Adipose tissue (tissue), 3 donors: ENCODE data around the gene VPS52. TPM values are rescaled to one million over a fixed set of nuclear protein-coding genes. Genes with fewer than 3 reads are reported as not detected.
A peak's percentile ranks its signal among the peaks of the same experiment; 100 is the strongest.
"Not testable (repeated sequence)": the region's sequence is repeated elsewhere in the genome, so short reads cannot be mapped to it uniquely, and the experiment has no call there.

Experiments used
- H3K27ac ChIP-seq: one replicate; pipeline ENCODE4 v1.5.1; 2013; ENCODE audit warnings: low read depth, low read length
- WGBS, 3 donors: extraction: QIAGEN DNeasy Blood & Tissue Kit; methylation state at CpG; one replicate each; pipeline ENCODE4 v1.1.7; 2013; 5-methylcytosine and 5-hydroxymethylcytosine counted together
- polyA plus RNA-seq, 3 donors: library from polyadenylated mRNA; stranded (reverse); fragments of 200-250 nt; gene quantifications; one replicate each; pipeline ENCODE4 v1.2.3, GENCODE V29; 2013
- donor health status: healthy with polysubstance abuse.
- donor health status: Bipolar disorder and iron deficiency.
- donor health status: healthy.

The VPS52 gene
- polyA plus RNA-seq, 3 donors, result 34.7 to 40.3 (median 36.9) TPM

DNA sequence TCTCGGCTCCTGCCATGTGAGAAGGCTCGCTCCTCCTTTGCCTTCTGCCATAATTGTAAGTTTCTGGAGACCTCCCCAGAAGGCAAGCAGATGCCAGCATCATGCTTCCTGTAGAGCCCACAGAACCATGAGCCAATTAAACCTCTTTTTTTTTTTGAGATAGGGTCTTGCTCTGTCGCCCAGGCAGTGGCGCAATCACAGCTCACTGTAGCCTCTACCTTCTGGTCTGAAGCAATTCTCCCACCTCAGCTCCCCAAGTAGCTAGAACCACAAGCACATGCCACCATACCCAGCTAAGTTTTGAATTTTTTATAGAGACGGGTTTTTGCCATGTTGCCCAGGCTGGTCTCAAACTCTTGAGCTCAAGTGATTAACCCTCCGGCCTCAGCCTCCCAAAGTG, 34.8 kb downstream of the VPS52 start:
- WGBS, 3 donors, result 87 to 89% (median 89%) methylated on average over 6 of the region's 6 CpGs
- no peak overlapping the region for H3K27ac ChIP-seq

DNA sequence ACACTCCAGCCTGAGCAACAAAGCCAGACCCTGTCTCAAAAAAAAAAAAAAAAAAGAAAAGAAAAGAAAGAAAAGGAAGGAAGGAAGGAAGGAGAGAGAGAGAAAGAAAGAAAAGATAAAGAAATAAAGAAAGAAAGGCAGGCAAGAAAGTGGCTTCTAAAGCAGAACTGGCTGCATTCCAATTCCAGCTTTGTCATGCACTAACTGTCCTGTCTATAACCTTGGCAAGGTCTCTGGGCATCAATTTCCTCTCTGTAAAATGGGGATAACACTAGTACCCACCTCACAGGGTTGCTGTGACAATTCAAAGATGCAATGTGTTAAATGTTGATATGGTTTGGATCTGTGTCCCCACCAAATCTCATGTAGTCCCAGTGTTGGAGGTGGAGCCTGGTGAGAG, 35.3 kb downstream of the VPS52 start:
- H3K27ac ChIP-seq, result no peak overlapping the region

DNA sequence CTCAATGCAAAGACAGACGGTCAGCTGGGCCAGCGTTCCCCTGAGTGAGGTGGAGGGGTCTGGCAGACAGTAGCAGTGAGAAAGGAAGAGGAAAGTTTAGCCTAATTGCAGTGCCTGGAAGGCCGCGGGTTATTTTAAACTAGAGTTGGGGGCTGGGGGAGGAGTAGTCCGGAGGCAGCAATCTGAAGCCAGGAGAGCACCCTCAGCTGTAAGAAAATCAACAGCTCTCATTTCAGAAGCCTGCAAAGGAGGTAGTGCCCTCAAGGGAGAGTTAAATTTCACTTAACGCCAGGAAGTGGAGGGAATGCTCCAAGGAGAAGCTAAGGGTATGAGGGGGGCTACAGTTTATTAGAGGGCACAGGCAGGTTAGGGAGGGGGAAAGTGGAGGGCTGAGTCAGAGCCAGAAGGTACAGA, 36.4 kb downstream of the VPS52 start:
- WGBS, 3 donors, result 23 to 28% (median 25%) methylated on average over 6 of the region's 6 CpGs

DNA sequence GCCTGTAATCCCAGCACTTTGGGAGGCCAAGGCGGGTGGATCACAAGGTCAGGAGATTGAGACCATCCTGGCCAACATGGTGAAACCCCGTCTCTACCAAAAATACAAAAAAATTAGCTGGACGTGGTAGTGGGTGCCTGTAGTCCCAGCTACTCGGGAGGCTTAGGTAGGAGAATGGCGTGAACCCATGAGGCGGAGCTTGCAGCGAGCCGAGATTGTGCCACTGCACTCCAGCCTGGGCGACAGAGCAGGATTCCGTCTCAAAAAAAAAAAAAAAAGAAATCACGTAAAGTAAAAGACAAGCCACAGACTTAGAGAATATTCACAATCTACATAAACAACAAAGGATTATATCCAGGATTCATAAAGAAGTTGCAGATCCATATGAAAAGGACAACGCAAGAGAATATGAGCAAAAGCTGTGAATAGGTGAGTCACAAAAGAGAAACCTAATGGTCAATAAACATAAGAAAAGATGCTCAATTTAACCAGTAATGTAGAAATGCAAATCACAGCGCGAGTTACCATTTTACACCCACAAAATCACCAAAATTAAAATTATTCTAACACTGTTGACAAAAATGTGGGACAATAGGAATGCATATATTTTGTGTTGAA, 45.1 kb downstream of the VPS52 start:
- H3K27ac ChIP-seq, result not testable (repeated sequence)
- WGBS, 3 donors, result 43 to 53% (median 48%) methylated on average over 12 to 14 of the region's 14 CpGs

More for the DNA sequence above, 36.4 kb downstream of the VPS52 start:
- H3K27ac ChIP-seq, result no peak overlapping the region

DNA sequence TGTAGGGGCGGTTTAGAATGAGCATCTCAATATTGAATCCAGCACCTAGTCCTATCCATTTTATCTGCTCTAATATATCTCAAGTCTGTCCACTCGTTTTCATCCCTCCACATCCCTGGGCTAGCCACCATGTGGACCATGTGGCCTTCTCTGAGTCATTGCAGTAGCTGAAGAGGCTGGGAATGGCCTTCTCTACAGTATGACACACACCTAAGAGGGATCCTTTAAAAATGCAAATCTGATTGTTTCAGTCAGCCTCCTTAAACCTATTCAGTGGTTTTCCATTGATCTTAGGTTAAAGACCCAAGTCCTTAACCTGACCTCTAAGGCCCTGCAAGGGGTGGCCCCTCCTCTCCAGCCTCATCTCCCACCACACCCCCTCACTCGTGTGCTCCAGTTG, 54.0 kb downstream of the VPS52 start:
- WGBS, 3 donors, result 62 to 68% (median 67%) methylated on average over 3 of the region's 3 CpGs
- H3K27ac ChIP-seq, result no peak overlapping the region

DNA sequence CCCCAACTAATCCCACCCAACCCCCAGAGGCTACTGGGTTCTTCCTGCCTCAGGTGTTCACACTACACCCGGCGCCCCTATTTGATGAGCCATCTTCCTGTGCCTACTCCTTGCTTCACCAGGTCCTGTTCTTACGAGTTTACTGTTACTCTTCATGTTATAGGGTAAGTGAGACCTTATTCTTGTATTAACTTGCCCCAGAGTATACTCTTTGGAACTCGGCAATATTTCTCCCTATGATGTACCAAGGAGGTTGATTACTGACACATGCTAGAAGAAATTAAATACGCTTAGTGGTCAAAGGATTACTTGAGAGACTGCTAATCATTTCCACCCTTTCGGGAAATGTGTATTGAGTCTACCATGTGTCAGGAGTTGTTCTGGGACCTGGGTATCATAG, 54.4 kb downstream of the VPS52 start:
- H3K27ac ChIP-seq, result no peak overlapping the region
- 80 to 91% (median 88%) methylated on average over 6 of the region's 6 CpGs for WGBS, 3 donors

DNA sequence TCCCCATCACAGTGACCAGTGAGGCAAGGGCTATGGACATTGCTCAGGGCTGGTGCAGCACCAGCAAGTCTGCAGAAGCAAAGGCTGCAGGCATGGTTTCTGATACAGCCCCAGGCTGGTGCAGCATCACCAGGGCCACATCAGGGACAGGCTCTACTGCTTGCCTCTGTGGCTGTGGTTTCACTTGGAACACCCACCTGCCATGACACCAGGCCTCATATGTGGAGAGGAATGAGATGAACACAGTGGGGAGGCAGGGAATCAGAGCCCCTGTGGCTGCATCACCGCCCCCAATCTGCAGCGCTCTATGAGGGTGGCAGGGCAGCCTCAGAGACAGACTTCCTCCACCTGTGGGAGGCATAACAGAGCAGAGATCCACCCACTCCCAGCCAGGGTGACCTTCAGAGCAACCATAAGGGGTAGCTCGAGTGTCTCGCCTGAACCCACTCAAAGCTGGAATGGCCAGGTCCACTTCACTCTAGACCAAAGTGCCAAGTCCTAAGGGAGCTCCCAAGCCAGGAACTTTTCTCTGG, 55.5 kb downstream of the VPS52 start:
- H3K27ac ChIP-seq, result no peak overlapping the region
- 93 to 97% (median 94%) methylated on average over 4 of the region's 4 CpGs for WGBS, 3 donors

DNA sequence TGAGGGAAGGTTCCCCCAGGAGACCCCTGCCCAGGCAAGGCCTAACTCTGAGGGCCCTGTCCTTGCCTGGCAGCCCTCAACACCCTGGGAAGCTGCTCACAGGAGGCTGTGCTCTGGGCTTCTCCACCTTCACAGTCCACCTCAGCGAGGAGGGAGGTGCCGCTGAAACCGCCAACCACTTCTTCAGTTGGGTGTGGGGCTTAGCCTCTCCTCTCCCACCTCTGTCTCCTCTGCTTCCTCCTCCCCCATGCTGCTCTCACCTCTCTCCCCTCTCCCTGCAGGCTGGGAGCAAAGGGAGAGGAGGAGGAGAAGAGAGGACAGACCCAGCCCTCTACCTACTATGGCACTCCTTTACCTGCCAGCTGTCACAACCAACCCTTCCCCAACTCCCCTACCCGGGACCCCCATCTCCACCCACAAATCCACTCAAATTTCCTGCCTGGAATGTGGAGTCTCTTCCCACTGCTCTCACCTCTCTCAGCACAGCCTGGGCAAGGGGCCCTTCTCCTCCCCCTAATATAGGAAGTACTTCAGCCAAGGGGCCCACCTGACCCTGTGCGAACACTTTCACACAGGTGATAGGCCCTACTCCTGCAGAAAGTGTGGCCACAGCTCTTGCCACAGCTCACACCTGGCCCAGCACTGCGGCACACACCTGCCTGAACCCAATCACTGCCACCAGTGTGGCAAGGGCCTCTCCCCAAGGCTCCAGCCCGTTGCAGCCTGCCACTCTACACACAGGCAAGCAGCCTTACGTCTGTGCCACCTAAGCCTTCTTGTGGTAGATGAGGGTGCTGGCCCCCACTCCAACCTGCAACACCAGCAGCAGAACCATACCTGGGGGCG, 56.2 kb downstream of the VPS52 start:
- no peak overlapping the region for H3K27ac ChIP-seq
- WGBS, 3 donors, result 74 to 86% (median 78%) methylated on average over 9 of the region's 9 CpGs

DNA sequence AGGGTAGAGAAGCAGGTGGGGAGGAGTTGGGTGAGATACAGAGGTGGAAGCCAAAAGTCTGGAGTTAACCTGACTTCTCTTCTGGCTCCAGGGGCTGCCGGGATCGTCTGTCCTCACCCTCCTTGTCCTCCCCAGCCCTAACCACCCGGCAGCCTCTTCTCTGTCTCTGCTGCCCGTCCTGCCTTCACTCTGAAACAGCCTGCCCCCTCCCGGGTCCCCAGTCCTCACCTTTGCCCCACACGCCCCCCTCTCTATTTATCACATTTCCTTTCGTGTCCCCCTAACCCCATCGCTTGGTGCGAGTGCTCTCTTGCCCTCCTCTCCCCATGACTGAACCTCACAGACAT, 57.7 kb downstream of the VPS52 start:
- 18 to 24% (median 22%) methylated on average over 7 to 9 of the region's 9 CpGs for WGBS, 3 donors
- no peak overlapping the region for H3K27ac ChIP-seq

DNA sequence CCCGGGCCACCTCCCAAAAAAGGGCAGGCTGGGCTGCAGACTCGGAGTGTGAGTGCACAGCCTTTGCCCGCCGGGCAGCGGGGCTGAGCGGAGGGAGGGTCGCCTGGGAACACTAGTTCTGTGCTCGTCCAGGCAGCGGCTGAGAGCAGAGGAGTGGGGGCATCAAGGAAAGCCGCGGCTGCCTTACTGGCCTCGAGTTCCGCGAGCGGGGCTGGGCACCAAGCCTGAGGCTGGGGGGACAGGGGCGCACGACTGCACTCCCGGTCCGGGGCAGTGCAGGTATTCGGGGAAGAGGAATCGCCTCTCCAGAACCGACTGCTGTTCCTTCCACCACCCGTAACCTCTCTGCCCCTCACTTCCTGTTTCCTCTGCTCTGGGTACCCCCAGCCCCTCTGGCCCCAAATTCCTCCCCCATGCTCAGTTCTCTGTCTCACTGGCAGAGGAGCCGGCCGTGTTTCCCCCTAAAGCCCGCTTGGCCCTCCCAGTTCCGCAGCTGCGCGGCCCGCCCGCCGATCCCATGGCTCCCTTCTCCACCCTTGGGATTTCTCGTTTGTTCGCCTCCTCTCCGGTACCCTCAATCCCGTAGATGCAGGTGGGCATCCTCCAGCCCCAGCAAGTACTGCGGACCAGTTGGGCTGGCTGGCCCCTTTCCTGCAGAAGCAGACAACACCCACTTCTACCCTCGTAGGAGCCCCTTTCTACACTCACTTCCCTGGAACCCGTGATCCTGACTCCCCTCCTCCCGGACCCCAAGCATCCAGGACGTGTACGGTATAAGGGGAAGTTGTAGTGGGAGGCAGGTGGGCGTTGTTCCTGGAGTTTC, 58.3 kb downstream of the VPS52 start:
- no peak overlapping the region for H3K27ac ChIP-seq
- WGBS, 3 donors, result 1 to 2% (median 1%) methylated on average over 35 to 43 of the region's 43 CpGs

DNA sequence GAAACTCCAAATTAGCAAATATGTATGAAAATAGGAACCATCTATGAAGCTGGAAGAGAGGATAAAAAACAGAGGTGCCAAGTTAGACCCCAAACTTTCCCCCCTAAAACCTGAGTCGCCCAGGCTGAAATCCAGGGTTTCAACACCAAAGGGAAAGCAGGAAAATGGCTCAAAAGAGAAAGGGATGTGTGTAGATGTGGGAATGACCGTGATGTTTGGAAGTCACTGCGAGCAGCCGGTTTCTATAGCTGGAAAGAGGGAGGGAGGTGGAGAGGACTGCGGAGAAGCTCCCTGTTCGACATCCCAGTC, 58.9 kb downstream of the VPS52 start:
- WGBS, 3 donors, result 2 to 11% (median 5%) methylated on average over 6 of the region's 6 CpGs
- no peak overlapping the region for H3K27ac ChIP-seq

DNA sequence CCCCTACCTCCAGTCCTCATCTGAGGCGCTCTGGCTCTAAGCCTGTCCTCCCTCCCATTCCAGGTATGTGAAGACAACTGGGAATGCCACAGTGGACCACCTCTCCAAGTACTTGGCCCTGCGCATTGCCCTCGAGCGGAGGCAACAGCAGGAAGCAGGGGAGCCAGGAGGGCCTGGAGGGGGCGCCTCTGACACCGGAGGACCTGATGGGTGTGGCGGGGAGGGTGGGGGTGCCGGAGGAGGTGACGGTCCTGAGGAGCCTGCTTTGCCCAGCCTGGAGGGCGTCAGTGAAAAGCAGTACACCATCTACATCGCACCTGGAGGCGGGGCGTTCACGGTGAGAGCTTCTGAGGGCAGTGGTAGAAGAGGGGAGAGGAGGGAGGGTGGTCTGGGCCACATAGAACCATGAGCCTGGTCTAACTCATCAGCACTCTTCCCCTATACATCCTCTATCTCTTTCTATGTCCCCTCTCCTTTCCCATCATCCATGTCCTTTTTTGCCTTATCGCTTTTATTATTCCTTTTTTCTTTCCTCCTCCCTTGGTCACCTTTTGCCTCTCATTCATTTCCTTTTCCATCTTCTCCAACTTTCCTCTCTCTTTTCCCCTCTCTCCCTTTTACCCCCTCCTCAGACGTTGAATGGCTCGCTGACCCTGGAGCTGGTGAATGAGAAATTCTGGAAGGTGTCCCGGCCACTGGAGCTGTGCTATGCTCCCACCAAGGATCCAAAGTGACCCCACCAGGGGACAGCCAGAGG, 59.8 kb downstream of the VPS52 start:
- no peak overlapping the region for H3K27ac ChIP-seq
- WGBS, 3 donors, result 84 to 87% (median 84%) methylated on average over 18 of the region's 18 CpGs

DNA sequence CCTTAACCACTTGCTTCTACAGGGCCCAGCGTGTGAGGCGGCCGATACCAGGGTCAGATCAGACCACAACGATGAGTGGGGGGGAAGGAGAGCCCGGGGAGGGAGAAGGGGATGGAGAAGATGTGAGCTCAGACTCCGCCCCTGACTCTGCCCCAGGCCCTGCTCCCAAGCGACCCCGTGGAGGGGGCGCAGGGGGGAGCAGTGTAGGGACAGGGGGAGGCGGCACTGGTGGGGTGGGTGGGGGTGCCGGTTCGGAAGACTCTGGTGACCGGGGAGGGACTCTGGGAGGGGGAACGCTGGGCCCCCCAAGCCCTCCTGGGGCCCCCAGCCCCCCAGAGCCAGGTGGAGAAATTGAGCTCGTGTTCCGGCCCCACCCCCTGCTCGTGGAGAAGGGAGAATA, 60.5 kb downstream of the VPS52 start:
- WGBS, 3 donors, result 81 to 84% (median 82%) methylated on average over 11 to 17 of the region's 17 CpGs
- no peak overlapping the region for H3K27ac ChIP-seq

DNA sequence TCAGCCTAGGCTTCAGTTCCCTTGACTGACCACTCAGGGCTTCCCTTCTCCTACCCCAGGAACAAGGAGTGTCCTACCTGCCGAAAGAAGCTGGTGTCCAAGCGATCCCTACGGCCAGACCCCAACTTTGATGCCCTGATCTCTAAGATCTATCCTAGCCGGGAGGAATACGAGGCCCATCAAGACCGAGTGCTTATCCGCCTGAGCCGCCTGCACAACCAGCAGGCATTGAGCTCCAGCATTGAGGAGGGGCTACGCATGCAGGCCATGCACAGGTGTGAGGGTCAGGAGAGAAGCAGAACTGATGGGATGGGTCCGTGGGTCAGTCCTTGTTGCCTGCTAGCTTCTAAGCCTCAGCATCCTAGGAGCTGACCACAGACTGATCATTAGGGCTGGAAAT, 61.8 kb downstream of the VPS52 start:
- H3K27ac ChIP-seq, result no peak overlapping the region
- WGBS, 3 donors, result 90 to 95% (median 95%) methylated on average over 10 of the region's 10 CpGs

DNA sequence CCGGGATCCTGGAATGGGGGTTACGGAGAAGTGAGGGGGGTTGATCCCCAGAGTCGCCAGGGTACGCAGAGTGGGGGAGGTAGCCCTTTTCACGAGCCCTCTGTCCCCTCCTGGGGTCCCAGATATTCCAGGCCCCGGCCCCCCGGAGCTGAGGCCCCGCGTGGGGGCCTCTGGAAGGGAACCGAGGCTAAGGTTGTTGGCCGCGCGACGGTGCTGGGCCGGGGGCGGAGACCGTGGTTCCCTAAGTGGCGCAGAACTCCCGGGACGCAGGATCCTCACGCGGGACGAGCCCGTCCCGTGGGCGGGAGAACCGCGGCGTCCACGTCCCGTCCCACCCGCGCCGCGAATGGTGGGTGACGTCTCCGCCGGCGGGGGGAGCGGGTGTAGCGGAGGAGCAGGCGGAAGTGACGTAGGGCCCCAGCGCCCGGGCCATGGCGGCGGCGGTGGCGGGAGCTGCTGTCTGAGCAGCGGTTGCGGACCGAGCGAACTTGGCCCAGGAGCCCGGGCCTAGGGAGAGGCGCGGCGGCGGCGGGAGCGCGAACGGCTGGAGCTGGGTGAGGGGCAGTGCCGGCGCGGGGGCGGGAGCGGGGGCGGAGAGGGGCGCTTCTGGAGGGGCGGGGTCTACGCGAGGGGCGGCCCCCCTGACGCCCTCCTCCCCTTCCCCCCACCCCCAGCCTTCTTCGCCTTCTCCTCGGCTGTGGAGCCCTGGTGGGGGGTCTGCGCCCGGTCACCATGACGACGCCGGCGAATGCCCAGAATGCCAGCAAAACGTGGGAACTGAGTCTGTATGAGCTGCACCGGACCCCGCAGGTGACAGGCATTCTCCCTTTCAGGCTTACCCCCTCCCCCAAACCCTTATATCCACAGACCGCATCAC, 63.3 kb downstream of the VPS52 start, which contains the start of gene RING1:
Gene RING1, plus strand, starts transcription at position 410 of the 877 bp plus-strand sequence. Its CDS starts 323 bp downstream, at position 733.
- 1% methylated on average over 53 to 85 of the region's 86 CpGs for WGBS, 3 donors
- H3K27ac ChIP-seq, result peak within 1 kb of the TSS; percentile 84

DNA sequence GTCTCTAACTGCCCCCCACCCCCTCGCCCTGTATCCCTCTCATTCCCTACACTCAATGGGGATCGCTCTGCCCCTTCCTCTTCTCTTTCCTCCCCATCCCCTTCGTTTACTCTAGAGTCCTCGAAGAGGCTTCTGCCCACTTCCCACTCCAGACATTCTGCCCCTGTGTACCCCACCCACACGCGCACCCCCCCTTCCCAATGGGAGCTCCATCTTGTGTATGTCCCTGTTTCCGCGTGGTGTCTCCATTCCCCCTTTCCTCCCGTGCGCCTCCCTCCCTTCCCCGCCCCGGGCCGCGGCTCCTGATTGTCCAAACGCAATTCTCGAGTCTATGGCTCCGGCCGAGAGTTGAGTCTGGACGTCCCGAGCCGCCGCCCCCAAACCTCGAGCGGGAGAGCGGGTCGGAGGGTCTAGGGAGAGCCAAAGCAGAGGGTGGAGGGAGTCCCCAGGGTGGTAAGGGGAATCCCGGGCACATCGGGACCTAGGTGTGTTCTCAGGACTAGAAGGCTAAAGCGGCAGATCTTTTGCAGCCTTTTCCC, 64.1 kb downstream of the VPS52 start:
- 0 to 3% (median 1%) methylated on average over 27 to 29 of the region's 29 CpGs for WGBS, 3 donors
- H3K27ac ChIP-seq, result peak overlapping the region; percentile 84

DNA sequence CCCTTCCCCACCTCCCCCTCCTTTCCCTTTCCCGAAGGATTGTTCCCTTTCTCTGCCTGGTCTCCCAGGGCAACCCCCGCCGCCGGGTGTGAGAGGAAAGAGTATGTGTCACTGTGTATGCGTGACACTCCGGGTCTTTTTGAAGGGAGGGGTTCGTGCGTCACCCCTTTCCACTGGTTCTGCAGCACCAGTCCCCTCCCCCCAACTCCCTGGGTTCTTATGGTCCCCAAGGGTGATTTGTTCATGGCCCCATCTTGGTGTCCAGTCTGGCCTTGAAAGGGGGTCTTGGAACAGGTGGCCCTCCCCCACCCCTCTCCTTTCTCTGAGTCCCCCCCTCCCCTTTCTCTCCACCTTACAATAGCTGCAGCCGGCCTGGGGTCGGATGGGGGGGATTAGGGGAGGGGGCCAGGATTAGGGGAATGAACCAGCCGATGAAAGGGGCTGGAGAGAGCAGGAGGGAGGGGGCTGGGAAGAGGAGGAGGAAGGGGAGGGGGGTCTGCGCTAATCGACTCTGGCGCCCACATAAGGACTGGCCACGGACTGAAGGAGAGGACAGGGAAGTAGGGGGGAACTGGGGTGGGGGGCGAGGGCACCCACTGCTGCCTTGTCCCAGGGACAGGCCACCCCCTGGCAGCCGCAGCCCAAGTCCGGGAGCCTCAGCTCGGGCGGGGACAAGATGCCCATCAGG, 64.7 kb downstream of the VPS52 start:
- H3K27ac ChIP-seq, result no peak overlapping the region
- WGBS, 3 donors, result 23 to 24% (median 23%) methylated on average over 16 to 20 of the region's 20 CpGs
